Measurements from ENCODE around the gene KLHL12.

Gene KLHL12

DNA sequence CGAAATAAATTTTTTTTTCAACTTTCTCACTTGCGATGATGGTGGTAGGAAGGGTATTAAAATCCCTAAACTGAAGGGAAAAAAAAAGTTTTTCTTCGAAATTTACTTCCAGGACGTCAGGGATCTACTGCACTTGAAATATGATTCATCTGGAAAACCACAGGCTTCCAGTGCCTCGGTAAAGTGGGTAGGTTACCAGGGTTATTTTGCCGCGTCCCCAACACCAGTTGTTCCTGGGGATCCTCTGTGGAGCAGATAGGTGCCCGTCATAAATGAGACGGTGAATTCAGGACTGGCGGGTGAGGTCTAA is 38.9 kb downstream of the KLHL12 start:
- DNase-seq (ENCODE audit: low read depth, low spot score) = no peak

DNA sequence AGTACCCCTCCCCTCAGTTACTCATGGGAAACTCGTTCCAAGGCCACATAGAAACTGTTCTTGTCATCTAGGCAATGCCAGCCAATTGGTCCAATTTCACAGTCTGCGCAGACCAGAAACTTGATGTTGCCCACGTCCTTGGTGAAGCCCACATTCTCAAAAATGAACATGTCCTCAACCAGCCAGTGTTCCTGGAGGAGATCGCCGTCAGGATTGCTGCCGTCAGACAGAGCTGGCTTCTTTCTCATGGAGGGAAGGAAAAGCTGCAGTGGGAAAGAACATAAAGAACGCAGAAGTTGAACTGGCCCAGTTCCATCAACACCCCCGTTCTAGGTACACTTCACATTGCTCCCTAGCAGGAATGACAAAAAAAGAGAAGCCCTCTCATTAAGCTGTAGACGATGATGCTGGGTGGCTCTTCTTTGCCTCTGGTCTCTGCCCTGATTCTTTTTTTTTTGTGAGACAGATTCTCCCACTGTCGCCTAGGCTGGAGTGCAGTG is 46.0 kb downstream of the KLHL12 start:
- DNase-seq (ENCODE audit: low read depth, low spot score) = no peak

DNA sequence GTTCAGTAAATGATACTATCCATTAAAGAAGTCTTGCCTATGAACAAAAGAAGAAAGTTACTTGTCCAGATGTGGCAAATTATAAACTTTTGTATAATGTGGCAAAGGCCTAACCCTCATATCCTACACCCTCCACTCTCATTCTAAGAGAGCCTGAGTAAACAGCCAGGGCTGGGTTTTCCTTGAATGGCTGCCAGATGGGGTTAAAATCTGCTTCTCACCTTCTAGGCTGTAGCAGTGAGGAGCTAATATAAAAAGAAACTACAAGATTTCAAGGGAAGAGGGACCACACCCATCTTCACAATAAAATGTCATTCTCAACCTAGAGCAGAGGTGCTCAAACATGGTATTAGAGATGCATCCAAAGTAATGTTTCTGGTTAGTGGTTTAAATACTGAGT is 47.0 kb downstream of the KLHL12 start:
- no peak for DNase-seq (ENCODE audit: low read depth, low spot score)

DNA sequence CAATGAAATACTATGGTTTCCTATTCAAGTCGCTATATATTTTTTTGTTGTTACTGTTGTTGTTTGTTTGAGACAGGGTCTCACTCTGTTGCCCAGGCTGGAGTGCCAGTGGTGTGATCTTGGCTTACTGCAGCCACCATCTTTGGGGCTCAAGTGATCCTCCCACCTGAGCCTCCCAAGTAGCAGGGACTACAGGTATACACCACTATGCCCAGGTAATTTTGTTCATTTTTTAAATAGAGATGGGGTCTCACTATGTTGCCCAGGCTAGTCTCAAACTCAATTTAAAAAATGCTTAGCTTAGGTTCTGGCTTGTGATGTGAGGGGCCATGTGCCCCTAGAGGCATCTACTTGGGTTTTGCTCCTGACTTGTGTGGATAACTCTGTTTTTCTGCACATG is 47.9 kb downstream of the KLHL12 start:
- DNase-seq (ENCODE audit: low read depth, low spot score) = no peak

DNA sequence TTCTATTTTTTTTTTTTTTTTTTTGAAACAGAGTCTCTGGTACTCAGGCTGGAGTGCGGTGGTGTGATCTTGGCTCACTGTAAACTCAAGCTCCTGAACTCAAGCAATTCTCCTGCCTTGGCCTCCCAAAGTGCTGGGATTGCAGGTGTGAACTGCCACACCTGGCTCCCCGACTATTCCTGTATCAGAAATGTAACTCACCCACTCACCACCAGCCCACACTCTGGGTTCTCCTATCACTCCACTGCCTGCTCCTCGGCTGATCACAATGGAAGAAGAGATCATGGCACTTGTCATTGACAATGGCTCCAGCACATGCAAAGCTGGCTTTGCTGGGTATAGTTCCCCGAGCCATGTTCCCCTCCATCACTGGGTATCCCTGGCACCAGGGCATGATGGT is 54.0 kb downstream of the KLHL12 start:
- DNase-seq (ENCODE audit: low read depth, low spot score) = no peak

DNA sequence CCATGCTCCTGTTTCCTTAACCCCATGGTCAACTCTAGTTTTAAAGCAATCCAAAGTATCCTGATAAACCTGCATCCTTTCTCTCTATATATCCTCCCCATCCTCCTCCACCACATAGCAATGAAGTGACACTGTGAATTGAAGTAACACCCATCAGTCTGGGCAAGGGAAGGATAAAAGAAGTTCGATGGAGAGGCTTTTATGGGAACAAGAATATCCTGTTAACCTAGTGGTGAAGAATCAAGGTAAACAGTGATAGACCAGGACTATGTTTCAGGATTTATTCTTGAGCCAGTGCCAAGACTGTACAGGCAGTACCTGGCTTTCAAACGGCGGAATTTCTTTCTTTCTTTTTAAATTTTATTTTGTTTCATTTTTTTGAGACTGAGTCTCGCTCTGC is 55.7 kb downstream of the KLHL12 start:
- DNase-seq (ENCODE audit: low read depth, low spot score) = no peak

DNA sequence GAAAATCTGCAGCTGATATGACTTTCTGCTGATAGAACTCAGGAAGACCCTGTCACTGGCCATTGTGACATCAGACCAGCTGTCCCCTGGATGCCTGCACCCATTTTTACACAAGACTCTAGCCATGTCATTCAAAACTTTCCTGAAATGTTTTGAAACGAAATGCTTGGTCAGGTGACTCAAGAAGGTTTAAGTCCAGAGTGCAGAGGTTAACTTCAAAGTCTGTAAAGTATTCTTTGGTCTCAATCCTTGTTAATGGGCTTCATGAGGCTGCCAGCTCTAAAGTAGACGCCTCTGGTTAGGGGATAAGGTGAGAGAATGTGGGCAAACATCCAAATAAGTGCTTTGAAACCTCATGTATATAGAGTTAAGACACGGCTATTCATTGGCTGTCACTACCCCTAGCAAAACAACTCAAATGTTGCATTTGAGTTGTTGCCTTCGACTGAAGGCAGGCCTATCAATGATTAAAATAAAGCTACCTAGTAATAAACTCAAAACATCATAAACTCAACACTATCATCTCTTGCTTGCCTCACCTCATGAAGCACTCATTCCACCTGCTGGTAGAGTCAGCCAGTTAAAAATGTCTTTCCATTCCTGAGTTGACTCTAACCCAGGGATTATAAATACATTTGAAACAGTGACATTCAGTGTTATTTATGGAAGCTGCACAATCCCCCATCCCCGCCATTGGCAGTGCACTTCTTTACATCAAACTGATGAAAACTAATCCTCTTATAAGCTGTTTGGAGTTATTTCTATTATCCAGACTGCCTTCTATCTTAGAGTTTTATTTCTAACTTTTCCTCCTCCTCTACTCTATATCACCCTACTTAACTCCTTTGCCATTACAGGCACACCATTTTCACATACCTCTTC is 64.1 kb downstream of the KLHL12 start:
- no peak for DNase-seq (ENCODE audit: low read depth, low spot score)

DNA sequence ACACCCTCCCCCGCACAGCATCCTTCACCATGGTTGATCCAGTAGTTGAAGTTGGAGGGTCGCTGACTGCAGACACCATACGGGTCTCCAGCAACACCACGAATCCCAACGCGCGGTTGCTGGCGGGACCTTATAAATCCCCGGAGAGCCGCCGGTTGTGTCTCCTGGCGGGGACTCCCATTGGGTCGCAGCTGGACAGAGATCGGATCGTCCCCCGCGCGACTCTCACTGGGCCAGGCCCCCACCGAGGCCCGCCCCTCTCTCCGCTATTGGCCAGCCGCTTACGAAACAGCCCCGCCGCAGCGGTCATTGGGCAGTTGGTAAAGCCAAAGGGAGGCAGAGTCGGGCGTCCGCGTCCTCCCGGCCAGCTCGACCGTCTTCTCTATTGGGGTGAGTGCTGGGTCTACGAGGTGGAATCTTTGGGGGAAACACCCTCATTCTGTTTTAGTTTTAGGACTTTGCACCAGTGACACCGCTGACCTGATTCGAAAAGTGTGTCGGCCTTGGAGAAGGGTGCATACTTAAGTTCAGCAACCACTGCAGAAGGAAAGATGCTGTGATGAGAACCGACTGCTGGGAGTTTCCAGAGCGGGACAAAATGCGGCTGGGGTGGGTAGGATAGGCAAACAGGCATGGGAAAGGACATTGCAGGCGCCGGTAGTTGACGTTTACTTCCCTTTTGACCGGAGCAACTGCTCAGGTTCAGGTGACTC is 65.5 kb downstream of the KLHL12 start:
- no peak for DNase-seq (ENCODE audit: low read depth, low spot score)

DNA sequence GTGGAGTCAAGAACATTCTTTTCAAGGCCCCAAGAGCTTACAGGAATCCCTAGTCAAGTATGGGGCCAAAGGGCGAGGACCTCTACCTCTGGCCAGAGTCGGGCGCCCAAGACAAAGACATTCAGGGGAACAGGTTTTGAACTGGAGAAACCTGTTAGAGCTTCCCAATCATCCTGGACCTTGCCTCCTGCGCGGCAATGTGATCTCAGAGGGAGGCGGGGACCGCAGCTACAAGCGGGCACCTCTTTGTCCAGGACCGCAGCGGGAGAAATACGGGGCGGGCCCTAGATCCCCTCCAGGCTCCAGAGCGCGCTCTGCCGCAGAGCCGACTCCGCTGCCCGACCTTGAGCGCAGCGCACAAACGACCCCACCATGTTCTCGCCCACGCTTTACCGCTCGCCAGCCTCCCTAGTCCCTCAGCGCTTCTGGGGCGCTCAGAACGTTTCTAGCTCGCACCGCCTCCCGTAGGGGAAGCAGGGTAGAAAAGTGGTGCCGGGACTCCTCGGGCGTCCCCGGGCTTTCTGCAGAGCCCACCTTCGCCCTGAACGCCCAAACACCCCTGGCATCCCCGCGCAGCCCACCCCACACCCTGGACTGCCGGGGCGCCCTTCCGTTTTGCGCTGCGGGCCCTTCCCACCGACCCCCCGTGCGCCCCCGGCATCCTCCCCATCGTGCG is 66.2 kb downstream of the KLHL12 start:
- no peak for DNase-seq (ENCODE audit: low read depth, low spot score)

DNA sequence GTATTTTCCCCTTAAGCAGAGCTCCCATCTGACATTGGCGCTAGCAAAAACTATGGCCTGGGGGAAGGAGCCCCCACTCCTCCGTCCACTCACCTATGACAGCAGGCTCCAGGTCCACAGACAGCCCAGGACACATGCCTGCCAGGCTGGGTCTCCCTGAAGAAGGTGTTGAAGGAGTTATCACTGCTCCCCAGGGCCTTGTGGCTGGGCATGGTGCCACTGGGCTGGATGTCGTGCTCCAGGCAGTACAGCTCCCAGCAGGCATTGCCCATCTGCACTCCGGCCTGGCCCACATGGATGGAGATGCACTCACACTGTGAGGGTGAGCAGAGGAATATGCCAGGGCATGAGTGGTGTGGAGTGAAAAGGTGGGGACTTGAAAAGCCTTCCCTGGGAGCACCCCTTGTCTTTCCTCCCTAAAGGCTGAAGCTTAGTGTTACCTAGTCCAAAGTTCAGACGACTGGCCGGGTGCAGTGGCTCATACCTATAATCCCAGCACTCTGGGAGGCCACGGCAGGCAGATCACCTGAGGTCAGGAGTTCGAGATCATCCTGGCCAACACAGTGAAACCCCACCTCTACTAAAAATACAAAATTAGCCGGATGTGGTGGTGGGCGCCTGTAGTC is 68.1 kb downstream of the KLHL12 start:
- DNase-seq (ENCODE audit: low read depth, low spot score) = no peak

DNA sequence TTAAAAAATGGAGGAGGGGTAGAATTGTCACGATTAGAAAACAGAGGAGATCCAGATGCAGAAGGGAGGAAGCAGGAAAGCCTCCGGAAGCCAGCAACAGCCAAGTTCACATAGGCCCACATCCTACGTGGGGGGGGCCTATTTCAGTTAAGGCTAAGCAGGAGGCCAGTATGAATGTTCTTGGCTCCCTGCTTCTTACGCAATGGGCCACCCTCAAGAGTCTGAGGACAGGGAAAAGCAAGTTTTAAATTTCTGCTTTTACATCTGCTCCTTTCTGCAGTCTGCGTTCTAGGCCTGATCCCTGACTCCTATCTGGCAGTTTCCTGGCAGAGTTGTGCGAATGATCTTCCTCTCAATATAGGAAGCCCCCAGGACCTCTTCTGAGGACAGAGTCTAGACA is 68.7 kb downstream of the KLHL12 start:
- no peak for DNase-seq (ENCODE audit: low read depth, low spot score)

DNA sequence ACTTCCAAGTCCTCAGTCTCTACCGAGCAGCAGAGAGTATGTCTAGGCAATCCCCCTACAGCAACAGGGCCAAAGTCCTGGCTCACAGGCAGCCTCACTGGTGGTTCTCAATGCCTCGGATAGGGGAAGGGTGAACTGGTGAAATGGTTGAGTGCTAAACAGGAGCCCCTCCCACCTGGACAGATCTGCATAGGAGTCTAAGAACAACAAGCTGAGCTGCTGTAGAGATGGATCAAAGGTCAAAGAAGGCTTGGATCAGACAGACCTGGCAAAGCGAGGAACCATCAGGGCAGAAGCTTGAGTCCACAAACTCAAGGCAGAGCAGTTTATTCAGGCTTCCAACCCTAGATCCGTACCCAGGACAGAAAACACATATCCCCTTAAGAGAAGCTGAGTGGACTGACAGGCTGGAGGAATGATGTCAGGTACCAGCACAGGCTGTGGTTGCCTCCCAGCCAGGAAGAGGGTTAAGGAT is 69.9 kb downstream of the KLHL12 start:
- DNase-seq (ENCODE audit: low read depth, low spot score) = no peak

DNA sequence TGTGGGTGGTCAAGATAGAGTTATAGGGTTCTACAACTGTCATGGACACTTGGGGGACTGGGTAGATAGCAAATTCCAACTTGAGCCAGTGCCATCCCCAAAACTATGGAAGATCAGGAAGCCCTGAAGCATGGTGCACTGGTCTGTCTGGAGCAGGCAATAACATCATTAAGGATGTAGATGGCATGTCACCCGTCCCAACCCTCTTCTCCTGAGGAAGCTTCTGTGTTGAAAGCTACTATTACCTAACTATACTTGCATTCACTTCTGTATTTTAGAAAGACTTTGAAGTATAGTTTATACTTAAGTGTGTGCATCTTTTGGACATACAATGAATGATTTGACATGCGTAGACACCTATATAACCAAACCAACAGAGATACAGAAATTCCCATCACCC is 71.0 kb downstream of the KLHL12 start:
- no peak for DNase-seq (ENCODE audit: low read depth, low spot score)

DNA sequence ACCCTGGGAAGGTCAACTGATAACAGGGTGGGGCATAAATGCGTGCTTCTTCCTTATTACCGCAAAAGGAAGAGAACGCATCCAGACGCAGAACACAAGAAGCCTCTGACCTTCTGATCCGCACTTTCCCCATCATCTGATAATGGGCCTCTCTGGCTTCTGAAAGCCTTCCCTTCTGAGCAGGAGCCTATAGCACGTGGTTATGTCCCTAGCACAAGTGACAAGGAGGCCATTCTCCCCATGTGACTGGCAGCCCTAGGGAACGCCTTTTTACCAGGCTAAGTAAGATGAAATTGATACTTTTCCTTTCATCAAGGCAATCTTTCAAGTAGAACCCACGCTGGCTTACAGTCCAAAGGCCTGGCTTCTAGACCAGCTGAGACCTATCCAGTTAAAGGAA is 72.2 kb downstream of the KLHL12 start:
- DNase-seq (ENCODE audit: low read depth, low spot score) = no peak

DNA sequence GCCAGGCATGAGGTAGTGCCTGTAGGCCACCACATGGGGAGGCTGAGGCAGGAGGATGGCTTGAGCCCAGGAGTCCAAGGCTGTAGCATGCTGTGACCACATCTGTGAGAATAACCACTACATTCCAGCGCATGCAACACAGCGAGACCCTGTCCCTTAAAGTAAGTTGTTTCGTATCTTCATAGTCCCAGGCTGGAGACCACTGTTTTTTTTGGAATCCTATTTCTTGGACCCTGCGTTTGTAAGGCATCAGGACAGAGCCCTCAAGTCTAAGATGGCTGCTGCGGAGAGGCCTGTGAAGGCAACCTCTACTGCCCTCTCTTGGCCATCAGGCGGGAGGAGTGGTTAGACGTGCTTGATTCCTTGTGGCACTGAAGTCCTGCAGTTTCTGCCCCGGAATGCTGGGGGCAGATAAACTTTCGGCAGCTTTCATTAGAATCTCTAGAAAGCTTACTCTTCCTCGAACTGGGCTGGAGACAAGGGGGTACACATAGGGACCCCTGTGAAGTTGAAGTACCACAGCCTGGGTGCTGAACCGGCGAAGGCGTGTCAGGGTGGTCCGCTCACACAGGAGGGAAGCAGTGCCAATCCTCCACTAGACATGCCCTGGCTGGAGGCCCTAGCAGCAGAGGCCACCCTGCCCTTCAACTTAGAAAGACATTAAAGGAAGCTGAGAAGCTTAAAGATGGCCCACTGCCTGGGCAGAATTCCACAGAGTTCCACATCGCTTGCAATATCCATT is 74.7 kb downstream of the KLHL12 start:
- no peak for DNase-seq (ENCODE audit: low read depth, low spot score)

DNA sequence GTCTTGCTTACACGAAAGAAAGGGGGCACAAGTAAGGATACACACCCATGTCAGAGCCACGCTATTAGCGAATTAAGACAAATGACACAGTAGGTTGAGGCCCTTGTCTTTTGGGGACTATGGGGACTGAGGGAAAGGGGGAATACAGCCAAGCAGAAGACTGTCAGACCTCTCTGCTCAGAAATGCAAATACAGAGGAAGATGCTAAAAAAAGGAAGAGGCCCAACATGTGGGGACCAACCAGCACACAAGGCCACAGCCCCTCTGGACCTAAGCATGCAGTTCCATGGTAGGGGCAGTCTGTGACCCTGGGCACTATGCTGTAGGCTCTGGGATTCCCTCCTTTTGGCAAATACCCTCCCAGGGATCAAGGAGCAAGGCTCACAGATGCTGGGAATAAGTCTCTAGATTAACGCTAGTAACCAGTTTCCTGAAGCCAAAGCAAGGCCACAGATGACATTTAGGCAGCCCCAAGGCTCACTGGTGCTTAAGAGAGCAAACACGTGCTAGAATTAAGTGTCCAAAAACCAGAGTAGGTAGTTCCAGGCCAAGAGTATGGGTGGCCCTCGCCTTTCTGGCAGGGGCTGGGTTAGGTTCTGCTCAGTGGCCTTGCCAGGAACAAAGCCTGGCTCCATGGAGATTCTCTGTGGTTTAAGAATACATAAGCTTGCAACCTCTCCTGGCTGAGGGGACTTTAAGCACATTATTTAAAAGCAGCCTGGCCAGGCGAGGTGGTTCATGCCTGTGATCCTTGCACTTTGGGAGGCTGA is 76.3 kb downstream of the KLHL12 start:
- no peak for DNase-seq (ENCODE audit: low read depth, low spot score)

DNA sequence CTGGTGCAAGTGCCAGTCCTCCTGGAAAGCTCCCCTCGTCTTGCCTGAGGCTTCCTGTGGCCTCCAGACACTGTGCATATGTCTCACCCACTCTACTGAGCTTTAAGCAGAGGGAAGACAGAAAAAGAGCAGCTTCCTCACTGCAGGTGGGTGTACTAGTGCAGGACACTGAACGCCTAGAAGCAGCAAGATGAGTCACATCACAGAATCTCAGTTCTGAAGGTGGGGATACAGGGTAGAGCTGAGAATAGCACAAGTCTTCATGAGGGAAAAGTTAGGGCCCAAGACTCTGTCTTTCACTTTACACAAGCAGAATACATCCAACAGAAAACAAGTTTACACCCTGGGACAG is 78.9 kb downstream of the KLHL12 start:
- DNase-seq (ENCODE audit: low read depth, low spot score) = no peak

DNA sequence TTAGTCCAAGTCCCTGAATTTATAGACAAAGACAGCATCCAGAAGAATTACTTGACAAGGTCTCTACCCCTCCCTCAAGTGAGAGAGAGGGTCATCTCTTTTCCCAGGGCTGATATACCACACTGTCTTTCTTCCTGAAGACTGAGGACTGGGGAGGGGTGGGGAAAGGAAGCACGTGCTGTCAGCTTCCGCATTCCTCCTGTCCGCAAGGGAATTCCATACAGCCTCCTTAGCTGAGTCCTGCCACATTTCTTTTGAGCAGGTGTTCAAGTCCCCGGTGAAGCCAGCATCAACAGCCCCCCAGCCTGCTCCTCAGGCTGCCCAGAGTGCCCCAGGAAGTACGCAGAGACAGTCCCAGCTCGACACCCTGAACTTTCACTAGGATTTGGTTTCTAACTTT is 82.1 kb downstream of the KLHL12 start:
- DNase-seq (ENCODE audit: low read depth, low spot score) = no peak

DNA sequence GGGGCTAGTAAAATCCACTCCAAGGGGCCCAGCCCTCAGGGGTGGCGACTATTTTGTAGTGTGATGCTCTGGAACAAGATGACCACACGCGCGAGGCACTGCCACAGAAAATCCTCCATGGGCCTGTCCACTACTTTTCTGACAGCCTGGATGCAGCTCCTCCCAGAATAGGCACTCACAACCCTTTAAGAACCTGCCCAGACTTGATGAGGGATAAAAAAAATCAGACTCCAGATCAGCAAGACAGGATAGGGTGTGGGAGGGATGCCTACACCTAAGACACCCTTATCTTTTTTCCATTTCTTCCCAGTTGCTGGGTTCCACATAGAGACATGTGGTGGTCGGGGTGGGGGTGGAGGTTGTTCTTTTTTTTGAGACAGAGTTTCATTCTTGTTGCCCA is 82.8 kb downstream of the KLHL12 start:
- DNase-seq (ENCODE audit: low read depth, low spot score) = no peak

DNA sequence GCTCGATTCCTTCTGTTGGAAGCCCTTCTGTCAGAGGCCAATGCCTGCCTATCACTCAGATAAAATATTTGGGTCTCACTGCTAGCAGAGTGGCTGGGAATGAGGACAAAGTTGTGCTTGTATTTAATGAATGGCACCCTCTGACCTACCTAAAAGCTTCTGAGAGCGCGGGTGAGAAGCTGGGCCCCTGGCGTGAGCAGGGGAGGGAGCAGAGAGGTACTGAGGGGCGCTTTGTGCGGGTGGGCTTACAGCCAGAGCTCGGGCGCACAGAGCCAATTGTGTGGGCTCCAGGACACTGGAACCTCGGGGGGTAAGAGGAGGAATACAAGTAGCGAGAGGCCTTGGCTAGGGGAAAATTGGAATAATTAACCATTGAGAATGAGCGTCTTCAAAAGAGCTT is 84.0 kb downstream of the KLHL12 start:
- no peak for DNase-seq (ENCODE audit: low read depth, low spot score)
